ENCODE measurements around the gene CEP170B.
"Not testable (repeated sequence)": the region's sequence is repeated elsewhere in the genome, so short reads cannot be mapped to it uniquely, and the experiment has no call there.

Gene CEP170B

GRCh38 chr14:104844306-104845032 lies 20.6 kb upstream of the CEP170B start:
- peaks cover 11% of the 10 kb centered on the region for H3K4me1 ChIP-seq (ENCODE audit: control insufficient read depth, insufficient read depth, low read length)
- peak overlapping the region; percentile 69 for H3K4me3 ChIP-seq (ENCODE audit: low read depth, low read length)
- no peak overlapping the region for H3K9ac ChIP-seq (ENCODE audit: low read depth, low read length)
- peak overlapping the region; percentile 52 for H3K27ac ChIP-seq (ENCODE audit: low read depth, low read length)
- no peaks in the 10 kb centered on the region for H3K9me3 ChIP-seq (ENCODE audit: control insufficient read depth, insufficient read depth, low read length)
- H3K27me3 ChIP-seq (ENCODE audit: control insufficient read depth, insufficient read depth, low read length) = peaks cover 46% of the 10 kb centered on the region
- no peaks in the 10 kb centered on the region for H3K36me3 ChIP-seq (ENCODE audit: control insufficient read depth, insufficient read depth, low read length)

DNA sequence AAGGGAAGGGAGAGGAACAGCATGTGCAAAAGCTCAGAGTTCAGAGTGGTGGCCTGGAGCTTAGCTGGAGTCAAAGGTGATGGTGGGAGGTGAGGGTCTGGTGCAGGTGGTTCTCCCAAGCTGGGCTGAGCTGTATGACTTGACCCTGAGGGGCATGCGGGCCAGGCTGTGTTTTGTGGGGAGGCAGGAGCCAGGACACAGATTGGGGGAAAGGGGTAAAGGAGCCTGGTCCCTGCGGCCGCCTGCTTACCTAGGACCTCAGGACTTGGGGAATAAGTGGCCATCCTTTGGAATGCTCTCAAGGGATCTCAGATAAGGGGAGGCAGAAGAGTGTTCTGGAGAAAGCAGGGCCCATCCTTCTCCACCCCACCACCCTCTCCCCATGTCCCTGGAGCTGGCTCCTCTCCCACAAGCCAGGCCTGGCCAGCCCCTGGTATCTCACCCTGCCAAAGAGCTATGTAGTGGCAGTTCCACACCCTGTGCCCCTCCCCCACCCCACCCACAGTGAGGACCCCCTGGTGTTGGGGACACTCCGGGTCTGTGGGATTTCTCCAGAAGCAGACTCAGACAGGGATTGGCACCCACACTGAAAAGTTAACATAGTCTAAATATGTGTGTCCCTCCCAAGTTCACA lies 19.9 kb upstream of the CEP170B start:
- Histone ChIP-seq H3K9ac (ENCODE audit: low read depth, low read length) (no peak overlapping the region), H3K4me3 (ENCODE audit: low read depth, low read length) (no peak overlapping the region), H3K9me3 (ENCODE audit: control insufficient read depth, insufficient read depth, low read length) (no peaks in the 10 kb centered on the region), H3K4me1 (ENCODE audit: control insufficient read depth, insufficient read depth, low read length) (peaks cover 11% of the 10 kb centered on the region), H3K36me3 (ENCODE audit: control insufficient read depth, insufficient read depth, low read length) (no peaks in the 10 kb centered on the region), H3K27ac (ENCODE audit: low read depth, low read length) (no peak overlapping the region), H3K27me3 (ENCODE audit: control insufficient read depth, insufficient read depth, low read length) (peaks cover 46% of the 10 kb centered on the region)

- H3K27me3 ChIP-seq (ENCODE audit: control insufficient read depth, insufficient read depth, low read length) = peaks cover 44% of the 10 kb centered on the region
Measured at GRCh38 chr14:104845834-104846441, 19.1 kb upstream of the CEP170B start.

DNA sequence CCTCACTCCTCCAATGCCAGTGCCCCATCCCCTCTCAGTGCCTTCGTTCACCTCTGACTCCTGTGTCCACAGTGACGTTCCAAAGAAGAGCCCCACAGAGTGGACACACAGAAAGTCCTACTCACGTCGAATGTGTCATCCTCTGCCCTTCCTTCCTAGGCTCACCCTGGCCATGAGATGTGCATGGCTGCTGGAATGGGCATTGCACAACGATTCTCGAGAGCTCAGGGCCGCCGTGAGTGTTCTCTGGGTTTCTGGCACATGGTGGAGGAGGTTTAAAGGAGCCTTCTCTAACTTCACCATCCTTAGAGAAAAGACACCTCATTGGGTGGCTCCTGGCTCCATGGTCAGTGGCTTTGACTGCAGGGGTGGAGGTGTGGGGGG lies 12.8 kb upstream of the CEP170B start:
- H3K27ac ChIP-seq (ENCODE audit: low read depth, low read length) = no peak overlapping the region
- peaks cover 4% of the 10 kb centered on the region for H3K27me3 ChIP-seq (ENCODE audit: control insufficient read depth, insufficient read depth, low read length)
- no peak overlapping the region for H3K9ac ChIP-seq (ENCODE audit: low read depth, low read length)
- no peak overlapping the region for H3K4me3 ChIP-seq (ENCODE audit: low read depth, low read length)
- H3K36me3 ChIP-seq (ENCODE audit: control insufficient read depth, insufficient read depth, low read length) = no peaks in the 10 kb centered on the region
- peaks cover 3% of the 10 kb centered on the region; the same call in 1 of the 2 replicates for H3K4me1 ChIP-seq (ENCODE audit: control insufficient read depth, insufficient read depth, low read length)
- no peaks in the 10 kb centered on the region for H3K9me3 ChIP-seq (ENCODE audit: control insufficient read depth, insufficient read depth, low read length)

More at GRCh38 chr14:104845834-104846441, 19.1 kb upstream of the CEP170B start:
- no peaks in the 10 kb centered on the region for H3K9me3 ChIP-seq (ENCODE audit: control insufficient read depth, insufficient read depth, low read length)
- no peak overlapping the region for H3K4me3 ChIP-seq (ENCODE audit: low read depth, low read length)
- peaks cover 11% of the 10 kb centered on the region for H3K4me1 ChIP-seq (ENCODE audit: control insufficient read depth, insufficient read depth, low read length)
- H3K9ac ChIP-seq (ENCODE audit: low read depth, low read length) = no peak overlapping the region
- no peak overlapping the region for H3K27ac ChIP-seq (ENCODE audit: low read depth, low read length)
- no peaks in the 10 kb centered on the region for H3K36me3 ChIP-seq (ENCODE audit: control insufficient read depth, insufficient read depth, low read length)

DNA sequence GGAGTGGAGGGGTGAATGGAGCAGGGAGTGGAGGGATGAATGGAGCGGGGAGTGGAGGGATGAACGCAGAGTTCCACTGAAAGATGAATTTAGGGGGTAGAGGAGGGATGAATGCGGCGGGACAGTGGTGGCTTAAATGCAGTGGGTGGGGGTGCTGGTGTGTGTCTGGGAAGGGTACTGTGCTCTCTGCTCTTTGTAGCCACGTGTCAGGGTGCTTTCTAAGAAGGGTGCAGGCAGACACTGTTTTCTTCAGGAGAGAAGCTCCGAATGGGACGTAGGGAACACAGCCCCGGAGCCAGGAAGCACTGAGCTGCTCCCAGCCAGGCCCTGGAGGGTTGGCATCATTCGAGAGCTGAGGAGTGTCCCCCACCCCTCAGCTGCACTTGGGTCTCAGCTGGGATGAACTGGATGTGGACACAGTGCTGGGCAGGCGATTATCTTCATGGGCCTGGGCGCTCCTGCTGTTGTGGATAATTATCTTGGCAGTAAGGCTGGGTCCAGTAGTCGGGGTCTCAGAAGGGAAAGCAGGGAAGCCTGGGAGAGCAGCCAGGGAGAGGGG lies 9.5 kb upstream of the CEP170B start:
- no peaks in the 10 kb centered on the region for H3K9me3 ChIP-seq (ENCODE audit: control insufficient read depth, insufficient read depth, low read length)
- no peak overlapping the region for H3K4me3 ChIP-seq (ENCODE audit: low read depth, low read length)
- H3K36me3 ChIP-seq (ENCODE audit: control insufficient read depth, insufficient read depth, low read length) = no peaks in the 10 kb centered on the region

GRCh38 chr14:104856157-104856868 lies 8.8 kb upstream of the CEP170B start:
- Histone ChIP-seq H3K27ac (ENCODE audit: low read depth, low read length) (no peak overlapping the region), H3K9ac (ENCODE audit: low read depth, low read length) (no peak overlapping the region), H3K4me3 (ENCODE audit: low read depth, low read length) (no peak overlapping the region), H3K27me3 (ENCODE audit: control insufficient read depth, insufficient read depth, low read length) (peaks cover 4% of the 10 kb centered on the region; the same call in 1 of the 2 replicates), H3K9me3 (ENCODE audit: control insufficient read depth, insufficient read depth, low read length) (no peaks in the 10 kb centered on the region; the same call in 1 of the 2 replicates), H3K4me1 (ENCODE audit: control insufficient read depth, insufficient read depth, low read length) (peaks cover 6% of the 10 kb centered on the region; the same call in 1 of the 2 replicates), H3K36me3 (ENCODE audit: control insufficient read depth, insufficient read depth, low read length) (no peaks in the 10 kb centered on the region)

More for the DNA sequence above, 9.5 kb upstream of the CEP170B start:
- H3K4me1 ChIP-seq (ENCODE audit: control insufficient read depth, insufficient read depth, low read length) = peaks cover 6% of the 10 kb centered on the region; the same call in 1 of the 2 replicates
- peaks cover 4% of the 10 kb centered on the region; the same call in 1 of the 2 replicates for H3K27me3 ChIP-seq (ENCODE audit: control insufficient read depth, insufficient read depth, low read length)
- no peak overlapping the region for H3K27ac ChIP-seq (ENCODE audit: low read depth, low read length)
- H3K9ac ChIP-seq (ENCODE audit: low read depth, low read length) = no peak overlapping the region

GRCh38 chr14:104856869-104857860 lies 7.9 kb upstream of the CEP170B start:
- H3K4me1 ChIP-seq (ENCODE audit: control insufficient read depth, insufficient read depth, low read length) = peaks cover 6% of the 10 kb centered on the region; the same call in 1 of the 2 replicates
- H3K36me3 ChIP-seq (ENCODE audit: control insufficient read depth, insufficient read depth, low read length) = no peaks in the 10 kb centered on the region; the same call in 1 of the 2 replicates
- H3K27ac ChIP-seq (ENCODE audit: low read depth, low read length) = no peak overlapping the region
- no peak overlapping the region for H3K9ac ChIP-seq (ENCODE audit: low read depth, low read length)
- no peaks in the 10 kb centered on the region; the same call in 1 of the 2 replicates for H3K9me3 ChIP-seq (ENCODE audit: control insufficient read depth, insufficient read depth, low read length)
- H3K4me3 ChIP-seq (ENCODE audit: low read depth, low read length) = no peak overlapping the region
- peaks cover 2% of the 10 kb centered on the region; the same call in 1 of the 2 replicates for H3K27me3 ChIP-seq (ENCODE audit: control insufficient read depth, insufficient read depth, low read length)

- not testable (repeated sequence) for H3K36me3 ChIP-seq (ENCODE audit: control insufficient read depth, insufficient read depth, low read length)
Measured at GRCh38 chr14:104857931-104858330, 7.1 kb upstream of the CEP170B start.

GRCh38 chr14:104858811-104859426 lies 6.1 kb upstream of the CEP170B start:
- H3K27me3 ChIP-seq (ENCODE audit: control insufficient read depth, insufficient read depth, low read length) = no peaks in the 10 kb centered on the region

More at GRCh38 chr14:104857931-104858330, 7.1 kb upstream of the CEP170B start:
- not testable (repeated sequence) for H3K9me3 ChIP-seq (ENCODE audit: control insufficient read depth, insufficient read depth, low read length); H3K27ac ChIP-seq (ENCODE audit: low read depth, low read length); H3K4me3 ChIP-seq (ENCODE audit: low read depth, low read length); H3K4me1 ChIP-seq (ENCODE audit: control insufficient read depth, insufficient read depth, low read length); H3K27me3 ChIP-seq (ENCODE audit: control insufficient read depth, insufficient read depth, low read length); H3K9ac ChIP-seq (ENCODE audit: low read depth, low read length)

More at GRCh38 chr14:104858811-104859426, 6.1 kb upstream of the CEP170B start:
- Histone ChIP-seq H3K9me3 (ENCODE audit: control insufficient read depth, insufficient read depth, low read length) (no peaks in the 10 kb centered on the region; the same call in 1 of the 2 replicates), H3K27ac (ENCODE audit: low read depth, low read length) (no peak overlapping the region), H3K36me3 (ENCODE audit: control insufficient read depth, insufficient read depth, low read length) (peaks cover 7% of the 10 kb centered on the region), H3K4me3 (ENCODE audit: low read depth, low read length) (no peak overlapping the region), H3K4me1 (ENCODE audit: control insufficient read depth, insufficient read depth, low read length) (peaks cover 6% of the 10 kb centered on the region; the same call in 1 of the 2 replicates), H3K9ac (ENCODE audit: low read depth, low read length) (no peak overlapping the region)
